Fibroblast of peridontal ligament (primary cell): ENCODE data around the gene TTC34.
"Not testable (repeated sequence)": the region's sequence is repeated elsewhere in the genome, so short reads cannot be mapped to it uniquely, and the experiment has no call there.

Experiments
- DNase-seq: peaks from one replicate; pipeline ENCODE4 v3.0.0-alpha.2; 2010; ENCODE audit errors: extremely low read depth

Gene TTC34

GRCh38 chr1:2768052-2768451, 33.4 kb downstream of the TTC34 start:
- not testable (repeated sequence) for DNase-seq

- DNase-seq, result not testable (repeated sequence)
Observed at GRCh38 chr1:2759433-2759832, 42.1 kb downstream of the TTC34 start.

DNA sequence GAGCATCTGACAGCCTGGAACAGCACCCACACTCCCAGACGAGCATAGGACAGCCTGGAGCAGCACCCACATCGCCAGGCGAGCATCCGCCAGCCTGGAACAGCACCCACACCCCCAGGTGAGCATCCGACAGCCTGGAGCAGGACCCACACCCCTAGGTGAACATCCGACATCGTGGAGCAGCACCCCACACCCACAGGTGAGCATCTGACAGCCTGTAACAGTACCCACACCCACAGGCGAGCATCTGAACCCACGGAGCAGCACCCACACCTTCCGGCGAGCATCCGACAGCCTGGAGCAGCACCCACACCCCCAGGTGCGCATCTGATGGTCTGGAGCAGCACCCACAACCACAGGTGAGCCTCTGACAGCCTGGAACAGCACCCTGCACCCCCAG, 44.0 kb downstream of the TTC34 start:
- DNase-seq, result not testable (repeated sequence)

GRCh38 chr1:2755426-2755825, 46.1 kb downstream of the TTC34 start:
- DNase-seq, result not testable (repeated sequence)

GRCh38 chr1:2754597-2754996, 46.9 kb downstream of the TTC34 start:
- DNase-seq, result not testable (repeated sequence)

DNA sequence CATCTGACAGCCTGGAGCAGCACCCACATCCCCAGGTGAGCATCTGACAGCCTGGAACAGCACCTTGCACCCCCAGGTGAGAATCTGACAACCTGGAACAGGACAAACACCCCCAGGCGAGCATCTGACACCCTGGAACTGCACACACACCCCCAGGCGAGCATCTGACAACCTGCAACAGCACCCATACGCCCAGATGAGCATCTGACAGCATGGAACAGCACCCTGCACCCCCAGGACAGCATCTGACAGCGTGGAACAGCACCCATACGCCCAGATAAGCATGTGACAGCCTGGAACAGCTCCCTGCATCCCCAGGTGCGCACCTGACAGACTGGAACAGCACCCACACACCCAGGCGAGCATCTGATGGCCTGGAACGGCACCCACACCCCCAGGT, 49.0 kb downstream of the TTC34 start:
- DNase-seq, result not testable (repeated sequence)

DNA sequence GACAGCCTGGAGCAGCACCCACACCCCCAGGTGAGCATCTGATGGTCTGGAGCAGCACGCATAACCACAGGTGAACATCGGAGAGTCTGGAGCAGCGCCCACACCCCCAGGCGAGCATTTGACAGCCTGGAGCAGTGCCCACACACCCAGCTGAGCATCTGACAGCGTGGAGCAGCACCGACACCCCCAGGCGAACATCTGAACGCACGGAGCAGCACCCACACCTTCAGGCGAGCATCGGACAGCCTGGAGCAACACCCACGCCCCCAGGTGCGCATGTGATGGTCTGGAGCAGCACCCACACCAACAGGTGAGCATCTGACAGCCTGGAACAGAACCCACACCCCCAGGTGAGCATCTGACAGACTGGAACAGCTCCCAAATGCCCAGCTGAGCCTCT, 49.6 kb downstream of the TTC34 start:
- not testable (repeated sequence) for DNase-seq

DNA sequence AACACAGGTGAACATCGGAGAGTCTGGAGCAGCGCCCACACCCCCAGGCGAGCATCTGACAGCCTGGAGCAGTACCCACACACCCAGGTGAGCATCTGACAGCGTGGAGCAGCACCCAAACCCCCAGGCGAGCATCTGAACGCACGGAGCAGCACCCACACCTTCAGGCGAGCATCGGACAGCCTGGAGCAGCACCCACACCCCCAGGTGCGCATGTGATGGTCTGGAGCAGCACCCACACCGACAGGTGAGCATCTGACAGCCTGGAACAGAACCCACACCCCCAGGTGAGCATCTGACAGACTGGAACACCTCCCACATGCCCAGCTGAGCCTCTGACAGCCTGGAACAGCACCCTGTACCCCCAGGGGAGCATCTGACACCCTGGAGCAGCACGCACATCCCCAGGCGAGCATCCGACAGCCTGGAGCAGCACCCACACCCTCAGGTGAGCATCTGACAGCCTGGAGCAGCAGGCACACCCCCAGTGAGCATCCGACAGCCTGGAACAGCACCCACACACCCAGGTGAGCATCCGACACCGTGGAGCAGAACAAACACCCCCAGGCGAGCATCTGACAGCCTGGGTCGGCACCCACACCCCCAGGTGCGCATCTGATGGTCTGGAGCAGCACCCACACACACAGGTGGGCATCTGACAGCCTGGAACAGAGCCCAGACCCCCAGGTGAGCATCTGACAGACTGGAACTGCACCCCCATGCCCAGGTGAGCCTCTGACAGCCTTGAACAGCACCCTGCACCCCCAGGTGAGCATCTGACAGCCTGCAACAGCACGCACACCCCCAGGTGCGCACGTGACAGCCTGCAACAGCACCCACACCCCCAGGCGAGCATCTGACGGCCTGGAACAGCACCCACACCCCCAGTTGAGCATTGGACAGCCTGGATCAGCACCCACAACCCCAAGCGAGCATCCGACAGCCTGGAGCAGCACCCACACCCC, 50.4 kb downstream of the TTC34 start:
- DNase-seq, result not testable (repeated sequence)

DNA sequence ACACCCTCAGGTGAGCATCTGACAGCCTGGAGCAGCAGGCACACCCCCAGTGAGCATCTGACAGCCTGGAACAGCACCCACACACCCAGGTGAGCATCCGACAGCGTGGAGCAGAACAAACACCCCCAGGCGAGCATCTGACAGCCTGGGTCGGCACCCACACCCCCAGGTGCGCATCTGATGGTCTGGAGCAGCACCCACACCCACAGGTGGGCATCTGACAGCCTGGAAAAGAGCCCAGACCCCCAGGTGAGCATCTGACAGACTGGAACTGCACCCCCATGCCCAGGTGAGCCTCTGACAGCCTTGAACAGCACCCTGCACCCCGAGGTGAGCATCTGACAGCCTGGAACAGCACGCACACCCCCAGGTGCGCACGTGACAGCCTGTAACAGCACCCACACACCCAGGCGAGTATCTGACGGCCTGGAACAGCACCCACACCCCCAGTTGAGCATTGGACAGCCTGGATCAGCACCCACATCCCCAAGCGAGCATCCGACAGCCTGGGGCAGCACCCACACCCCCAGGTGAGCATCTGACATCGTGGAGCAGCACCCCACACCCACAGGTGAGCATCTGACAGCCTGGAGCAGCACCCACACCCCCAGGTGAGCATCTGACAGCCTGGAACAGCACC, 51.3 kb downstream of the TTC34 start:
- DNase-seq, result not testable (repeated sequence)

DNA sequence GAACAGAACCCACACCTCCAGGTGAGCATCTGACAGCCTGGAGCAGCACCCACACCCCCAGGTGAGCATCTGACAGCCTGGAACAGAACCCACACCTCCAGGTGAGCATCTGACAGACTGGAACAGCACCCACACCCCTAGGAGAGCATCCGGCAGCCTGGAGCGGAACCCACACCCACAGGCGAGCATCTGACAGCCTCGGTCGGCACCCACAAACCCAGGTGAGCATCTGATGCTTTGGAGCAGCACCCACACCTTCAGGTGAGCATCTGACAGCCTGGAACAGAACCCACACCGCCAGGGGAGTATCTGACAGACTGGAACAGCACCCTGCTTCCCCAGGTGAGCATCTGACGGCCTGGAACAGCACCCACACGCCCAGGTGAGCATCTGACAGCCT, 52.9 kb downstream of the TTC34 start:
- not testable (repeated sequence) for DNase-seq

- DNase-seq, result not testable (repeated sequence)
Observed at GRCh38 chr1:2694796-2695195, 106.7 kb downstream of the TTC34 start.

GRCh38 chr1:2690180-2690579, 111.3 kb downstream of the TTC34 start:
- DNase-seq, result not testable (repeated sequence)

DNA sequence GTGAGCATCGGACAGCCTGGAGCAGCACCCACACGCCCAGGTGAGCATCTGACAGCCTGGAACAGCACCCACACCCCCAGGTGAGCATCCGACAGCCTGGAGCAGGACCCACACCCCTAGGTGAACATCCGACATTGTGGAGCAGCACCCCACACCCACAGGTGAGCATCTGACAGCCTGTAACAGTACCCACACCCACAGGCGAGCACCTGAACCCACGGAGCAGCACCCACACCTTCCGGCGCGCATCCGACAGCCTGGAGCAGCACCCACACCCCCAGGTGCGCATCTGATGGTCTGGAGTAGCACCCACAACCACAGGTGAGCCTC, 113.2 kb downstream of the TTC34 start:
- DNase-seq, result not testable (repeated sequence)

DNA sequence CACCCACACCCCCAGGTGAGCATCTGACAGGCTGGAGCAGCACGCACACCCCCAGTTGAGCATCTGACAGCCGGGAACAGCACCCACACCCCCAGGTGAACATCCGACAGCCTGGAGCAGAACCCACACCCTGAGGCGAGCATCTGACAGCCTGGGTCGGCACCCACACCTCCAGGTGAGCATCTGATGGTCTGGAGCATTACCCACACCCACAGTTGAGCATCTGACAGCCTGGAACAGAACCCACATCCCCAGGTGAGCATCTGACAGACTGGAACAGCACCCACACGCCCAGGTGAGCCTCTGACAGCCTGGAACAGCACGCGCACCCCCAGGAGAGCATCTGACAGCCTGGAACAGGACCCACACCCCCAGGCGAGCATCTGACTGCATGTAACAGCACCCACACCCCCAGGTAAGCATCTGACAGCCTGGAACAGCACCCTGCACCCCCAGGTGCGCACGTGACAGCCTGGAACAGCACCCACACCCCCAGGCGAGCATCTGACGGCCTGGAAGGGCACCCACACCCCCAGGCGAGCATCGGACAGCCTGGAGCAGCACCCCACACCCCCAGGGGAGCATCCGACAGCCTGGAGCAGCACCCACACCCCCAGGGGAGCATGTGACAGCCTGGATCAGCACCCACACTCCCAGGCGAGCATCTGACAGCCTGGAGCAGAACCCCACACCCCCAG, 113.7 kb downstream of the TTC34 start:
- not testable (repeated sequence) for DNase-seq

DNA sequence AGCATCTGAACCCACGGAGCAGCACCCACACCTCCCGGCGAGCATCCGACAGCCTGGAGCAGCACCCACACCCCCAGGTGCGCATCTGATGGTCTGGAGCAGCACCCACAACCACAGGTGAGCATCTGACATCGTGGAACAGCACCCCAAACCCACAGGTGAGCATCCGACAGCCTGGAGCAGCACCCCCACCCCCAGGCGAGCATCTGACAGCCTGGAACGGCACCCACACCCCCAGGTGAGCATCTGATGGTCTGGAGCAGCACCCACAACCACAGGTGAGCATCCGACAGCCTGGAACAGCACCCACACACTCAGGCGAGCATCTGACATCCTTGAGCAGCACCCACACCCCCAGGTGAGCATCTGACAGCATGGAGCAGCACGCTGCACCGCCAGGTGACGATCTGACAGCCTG, 114.3 kb downstream of the TTC34 start:
- DNase-seq, result not testable (repeated sequence)

GRCh38 chr1:2686091-2686863, 115.2 kb downstream of the TTC34 start:
- DNase-seq, result not testable (repeated sequence)

DNA sequence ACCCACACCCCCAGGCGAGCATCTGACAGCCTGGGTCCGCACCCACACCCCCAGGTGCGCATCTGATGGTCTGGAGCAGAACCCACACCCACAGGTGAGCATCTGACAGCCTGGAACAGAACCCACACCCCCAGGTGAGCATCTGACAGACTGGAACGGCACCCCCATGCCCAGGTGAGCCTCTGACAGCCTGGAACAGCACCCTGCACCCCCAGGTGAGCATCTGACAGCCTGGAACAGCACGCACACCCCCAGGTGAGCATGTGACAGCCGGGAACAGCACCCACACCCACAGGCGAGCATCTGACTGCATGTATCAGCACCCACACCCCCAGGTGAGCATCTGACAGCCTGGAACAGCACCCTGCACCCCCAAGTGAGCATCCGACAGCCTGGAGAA, 115.8 kb downstream of the TTC34 start:
- not testable (repeated sequence) for DNase-seq

- DNase-seq, result not testable (repeated sequence)
Observed at GRCh38 chr1:2684878-2685277, 116.6 kb downstream of the TTC34 start.

DNA sequence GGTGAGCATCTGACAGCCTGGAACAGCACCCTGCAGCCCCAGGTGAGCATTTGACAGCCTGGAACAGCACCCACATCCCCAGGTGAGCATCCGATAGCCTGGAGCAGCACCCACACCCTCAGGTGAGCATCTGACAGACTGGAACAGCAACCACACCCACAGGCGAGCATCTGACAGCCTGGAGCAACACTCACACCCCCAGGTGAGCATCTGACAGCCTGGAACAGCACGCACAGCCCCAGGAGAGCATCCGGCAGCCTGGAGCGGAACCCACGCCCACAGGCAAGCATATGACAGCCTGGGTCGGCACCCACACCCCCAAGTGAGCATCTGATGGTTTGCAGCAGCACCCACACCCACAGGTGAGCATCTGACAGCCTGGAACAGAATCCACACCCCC, 117.5 kb downstream of the TTC34 start:
- not testable (repeated sequence) for DNase-seq

GRCh38 chr1:2683321-2683741, 118.2 kb downstream of the TTC34 start:
- not testable (repeated sequence) for DNase-seq

DNA sequence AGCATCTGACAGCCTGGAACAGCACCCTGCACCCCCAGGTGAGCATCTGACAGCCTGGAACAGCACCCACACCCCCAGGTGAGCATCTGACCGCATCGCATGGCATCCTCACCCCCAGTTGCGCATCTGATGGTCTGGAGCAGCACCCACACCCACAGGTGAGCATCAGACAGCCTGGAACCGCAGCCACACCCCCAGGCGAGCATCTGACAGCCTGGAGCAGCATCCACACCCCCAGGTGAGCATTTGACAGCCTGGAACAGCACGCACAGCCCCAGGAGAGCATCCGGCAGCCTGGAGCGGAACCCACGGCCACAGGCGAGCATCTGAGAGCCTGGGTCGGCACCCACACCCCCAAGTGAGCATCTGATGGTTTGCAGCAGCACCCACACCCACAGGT, 118.6 kb downstream of the TTC34 start:
- DNase-seq, result not testable (repeated sequence)
